Uterus (tissue), 4 donors: ENCODE data around the gene PRL. TPM values are rescaled to one million over a fixed set of nuclear protein-coding genes. Genes with fewer than 3 reads are reported as not detected.

Experiments
- DNase-seq, 2 donors: peaks; one replicate each; pipeline ENCODE4 v3.0.0-alpha.2; 2019 to 2020
- H3K27ac ChIP-seq, 2 donors: fragments of 200-600 bp; sonication (generic); 1 replicate in 1 of 2; 2 replicates in 1 of 2; pipeline ENCODE4 v1.5.1; 2016 to 2018
- H3K27me3 ChIP-seq, 2 donors: fragments of 200-600 bp; sonication (generic); one replicate each; pipeline ENCODE4 v1.5.1; 2018 to 2019; ENCODE audit warnings: control low read depth in 1 of 2
- H3K36me3 ChIP-seq, 2 donors: fragments of 200-600 bp; sonication (generic); one replicate each; pipeline ENCODE4 v1.5.1; 2019; ENCODE audit warnings: control low read depth in 1 of 2
- H3K4me1 ChIP-seq, 2 donors: fragments of 200-600 bp; sonication (generic); one replicate each; pipeline ENCODE4 v1.5.1; 2018 to 2019; ENCODE audit warnings: control low read depth in 1 of 2
- H3K4me3 ChIP-seq, 2 donors: fragments of 200-600 bp; sonication (generic); 1 replicate in 1 of 2; 2 replicates in 1 of 2; pipeline ENCODE4 v1.5.1; 2018 to 2019; ENCODE audit warnings: mild to moderate bottlenecking in 1 of 2
- H3K9me3 ChIP-seq, 2 donors: fragments of 200-600 bp; sonication (generic); one replicate each; pipeline ENCODE4 v1.5.1; 2019; ENCODE audit warnings: control low read depth in 1 of 2
- POLR2A ChIP-seq, 2 donors: fragments of 450-650 bp; IDR thresholded peaks; one replicate each; pipeline ENCODE4 v1.6.1; 2016; ENCODE audit warnings: antibody characterized with exemption in 2 of 2, mild to moderate bottlenecking in 1 of 2, moderate library complexity in 1 of 2
- intact Hi-C: fragments of 100-400 bp; cut with DNase I; formaldehyde crosslinking; loops from one replicate; pipeline ENCODE4 v1.15.1; 2023; ENCODE audit warnings: low total_unique reads
- total RNA-seq, 4 donors: library from RNA; depleted of rRNA in 3 of 4; stranded (reverse); fragments of >200 nt in 3 of 4; gene quantifications; one replicate each; pipeline versions ENCODE4 v1.1.0 to v1.2.4, GENCODE V29; 2014 to 2023
- TF ChIP-seq, protein P1 (sequence below), 4 experiments: fragments of 200-600 bp in 2 of 4; fragments of 450-650 bp in 2 of 4; sonication (generic) in 2 of 4; IDR thresholded peaks; one replicate each; pipeline ENCODE4 v1.5.1; 2016 to 2019; ENCODE audit warnings: antibody characterized with exemption in 4 of 4, mild to moderate bottlenecking in 2 of 4, moderate library complexity in 1 of 4
- donor health status: DM: yes; HTN: yes; CAD: no.

Gene PRL
- total RNA-seq, 4 donors from 2014 or later, result not detected

DNA sequence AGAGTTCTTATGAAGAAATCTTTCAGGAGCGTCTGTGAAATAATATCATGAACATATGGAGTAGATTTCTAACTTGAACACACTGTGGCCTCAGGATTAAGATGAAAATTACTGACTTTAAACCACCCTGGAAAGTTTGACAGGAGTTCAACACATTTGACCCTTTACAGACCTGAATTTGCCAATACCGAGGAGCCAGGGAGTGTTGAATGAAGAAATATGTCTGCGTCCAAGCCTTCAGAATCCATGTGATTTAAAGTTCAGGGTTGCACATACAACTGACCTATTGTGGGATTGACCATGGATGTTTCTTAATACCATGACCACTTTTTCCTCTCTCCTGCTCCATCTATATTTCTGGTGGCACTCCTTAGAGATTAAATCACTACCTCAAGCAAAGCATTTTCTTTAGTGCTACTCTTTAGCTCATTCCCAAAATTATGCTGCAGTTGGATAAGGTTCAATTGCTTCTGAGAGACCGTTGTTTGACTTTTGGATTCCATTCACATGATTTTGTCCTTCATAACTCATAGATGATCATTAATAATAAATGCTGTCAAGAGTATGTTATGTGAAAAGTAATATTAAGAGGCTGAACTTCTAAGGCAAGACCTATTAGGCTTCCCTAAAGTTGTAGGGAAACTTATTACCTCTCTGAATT, 57.4 kb downstream of the PRL start:
- DNase-seq, result no peak
- intact Hi-C loops, result no loop called here
- Histone ChIP-seq H3K9me3 (no peaks in the 10 kb centered on the region), H3K27ac (no peak overlapping the region), H3K36me3 (no peaks in the 10 kb centered on the region), H3K4me3 (no peak overlapping the region), H3K27me3 (no peaks in the 10 kb centered on the region), H3K4me1 (no peaks in the 10 kb centered on the region)
- TF ChIP-seq POLR2A (IDR thresholded peaks at IDR 0.05), result no peak
- TF ChIP-seq, protein P1, sequence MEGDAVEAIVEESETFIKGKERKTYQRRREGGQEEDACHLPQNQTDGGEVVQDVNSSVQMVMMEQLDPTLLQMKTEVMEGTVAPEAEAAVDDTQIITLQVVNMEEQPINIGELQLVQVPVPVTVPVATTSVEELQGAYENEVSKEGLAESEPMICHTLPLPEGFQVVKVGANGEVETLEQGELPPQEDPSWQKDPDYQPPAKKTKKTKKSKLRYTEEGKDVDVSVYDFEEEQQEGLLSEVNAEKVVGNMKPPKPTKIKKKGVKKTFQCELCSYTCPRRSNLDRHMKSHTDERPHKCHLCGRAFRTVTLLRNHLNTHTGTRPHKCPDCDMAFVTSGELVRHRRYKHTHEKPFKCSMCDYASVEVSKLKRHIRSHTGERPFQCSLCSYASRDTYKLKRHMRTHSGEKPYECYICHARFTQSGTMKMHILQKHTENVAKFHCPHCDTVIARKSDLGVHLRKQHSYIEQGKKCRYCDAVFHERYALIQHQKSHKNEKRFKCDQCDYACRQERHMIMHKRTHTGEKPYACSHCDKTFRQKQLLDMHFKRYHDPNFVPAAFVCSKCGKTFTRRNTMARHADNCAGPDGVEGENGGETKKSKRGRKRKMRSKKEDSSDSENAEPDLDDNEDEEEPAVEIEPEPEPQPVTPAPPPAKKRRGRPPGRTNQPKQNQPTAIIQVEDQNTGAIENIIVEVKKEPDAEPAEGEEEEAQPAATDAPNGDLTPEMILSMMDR (IDR thresholded peaks at IDR 0.05), result no peak

GRCh38 chr6:22238861-22239260, 58.0 kb downstream of the PRL start:
- Histone ChIP-seq H3K4me1 (no peaks in the 10 kb centered on the region), H3K9me3 (no peaks in the 10 kb centered on the region), H3K36me3 (no peaks in the 10 kb centered on the region), H3K27ac (no peak overlapping the region), H3K27me3 (no peaks in the 10 kb centered on the region), H3K4me3 (no peak overlapping the region)
- intact Hi-C loops, result no loop called here
- TF ChIP-seq, protein P1 (IDR thresholded peaks at IDR 0.05), result no peak
- no peak for TF ChIP-seq POLR2A (IDR thresholded peaks at IDR 0.05)
- no peak for DNase-seq

GRCh38 chr6:22237526-22237925, 59.3 kb downstream of the PRL start:
- no peak overlapping the region for H3K4me3 ChIP-seq
- no peak overlapping the region for H3K27ac ChIP-seq
- H3K36me3 ChIP-seq, result no peaks in the 10 kb centered on the region
- no peaks in the 10 kb centered on the region for H3K4me1 ChIP-seq
- TF ChIP-seq, protein P1 (IDR thresholded peaks at IDR 0.05), result no peak
- TF ChIP-seq POLR2A (IDR thresholded peaks at IDR 0.05), result no peak
- H3K27me3 ChIP-seq, result no peaks in the 10 kb centered on the region
- H3K9me3 ChIP-seq, result no peaks in the 10 kb centered on the region
- no peak for DNase-seq
- intact Hi-C loops, result no loop called here
